ENCODE data around the gene CRYBG1.

GRCh38 chr6:106614166-106614565 lies 253.6 kb downstream of the CRYBG1 start:
- TF ChIP-seq CTCF (IDR thresholded peaks at IDR 0.05; ENCODE audit: low read length): no peak
- TF ChIP-seq EZH2phosphoT487 (IDR thresholded peaks at IDR 0.05; ENCODE audit: low read length): no peak
- TF ChIP-seq EZH2 (optimal IDR thresholded peaks at IDR 0.05; ENCODE audit: low read depth, low read length): no peak
